GM18526 (cell line): ENCODE results near the gene SLC2A11.

ENCODE experiments used
- POLR2A ChIP-seq: IDR thresholded peaks from 3 replicates; pipeline ENCODE4 v1.6.1; 2011; ENCODE audit not compliant: insufficient read length; ENCODE audit errors: extremely low read depth

The SLC2A11 gene

GRCh38 chr22:23850136-23850611 lies 7.5 kb upstream of the SLC2A11 start:
- no peak for TF ChIP-seq POLR2A

- no peak for TF ChIP-seq POLR2A
Observed at GRCh38 chr22:23856721-23857605, 712 bp upstream of the SLC2A11 start.

- no peak for TF ChIP-seq POLR2A
Observed at GRCh38 chr22:23858484-23858815, 775 bp downstream of the SLC2A11 start.

GRCh38 chr22:23859201-23859600 lies 1.5 kb downstream of the SLC2A11 start:
- no peak for TF ChIP-seq POLR2A

GRCh38 chr22:23862103-23862502 lies 4.4 kb downstream of the SLC2A11 start:
- TF ChIP-seq POLR2A: no peak

GRCh38 chr22:23868580-23868979 lies 10.9 kb downstream of the SLC2A11 start:
- TF ChIP-seq POLR2A: no peak

- TF ChIP-seq POLR2A: no peak
Observed at GRCh38 chr22:23874871-23875270, 17.2 kb downstream of the SLC2A11 start.

GRCh38 chr22:23875801-23876200 lies 18.1 kb downstream of the SLC2A11 start:
- TF ChIP-seq POLR2A: no peak

GRCh38 chr22:23877566-23877965 lies 19.9 kb downstream of the SLC2A11 start:
- TF ChIP-seq POLR2A: no peak

GRCh38 chr22:23878219-23878618 lies 20.5 kb downstream of the SLC2A11 start:
- no peak for TF ChIP-seq POLR2A

- TF ChIP-seq POLR2A: no peak
Observed at GRCh38 chr22:23882370-23882769, 24.7 kb downstream of the SLC2A11 start.

GRCh38 chr22:23883658-23884057 lies 26.0 kb downstream of the SLC2A11 start:
- TF ChIP-seq POLR2A: no peak

GRCh38 chr22:23884140-23884539 lies 26.5 kb downstream of the SLC2A11 start:
- TF ChIP-seq POLR2A: no peak

GRCh38 chr22:23888615-23889401 lies 31.1 kb downstream of the SLC2A11 start:
- TF ChIP-seq POLR2A: no peak

GRCh38 chr22:23889620-23890019 lies 31.9 kb downstream of the SLC2A11 start:
- TF ChIP-seq POLR2A: no peak

- no peak for TF ChIP-seq POLR2A
Observed at GRCh38 chr22:23891726-23892125, 34.1 kb downstream of the SLC2A11 start.

GRCh38 chr22:23892130-23892529 lies 34.5 kb downstream of the SLC2A11 start:
- TF ChIP-seq POLR2A: no peak

- no peak for TF ChIP-seq POLR2A
Observed at GRCh38 chr22:23892706-23893105, 35.0 kb downstream of the SLC2A11 start.
